Liver (tissue), 3 donors: Measurements from ENCODE around the gene KATNB1.

Experiments
- RAD21 ChIP-seq, 2 donors: IDR thresholded peaks; 2 replicates each; pipeline ENCODE4 v1.6.1; 2016; ENCODE audit warnings: antibody characterized with exemption in 2 of 2, mild to moderate bottlenecking in 2 of 2
- RXRA ChIP-seq, 2 donors: IDR thresholded peaks; 2 replicates each; pipeline ENCODE4 v1.6.1; 2017 to 2018; ENCODE audit warnings: antibody characterized with exemption in 2 of 2, mild to moderate bottlenecking in 1 of 2
- SP1 ChIP-seq: IDR thresholded peaks from 2 replicates; pipeline ENCODE4 v1.6.1; 2018; ENCODE audit warnings: antibody characterized with exemption, mild to moderate bottlenecking
- YY1 ChIP-seq: IDR thresholded peaks from 2 replicates; pipeline ENCODE4 v1.6.1; 2016; ENCODE audit warnings: antibody characterized with exemption, mild to moderate bottlenecking
- TF ChIP-seq, protein P1 (sequence below): fragments of 150-350 bp; IDR thresholded peaks from 2 replicates; pipeline ENCODE4 v1.5.1; 2017; ENCODE audit warnings: improper control_type of control experiment, low read depth, low read length; ENCODE audit not compliant: missing input control
- TF ChIP-seq, protein P2 (sequence below): IDR thresholded peaks from 2 replicates; pipeline ENCODE4 v1.6.1; 2016; ENCODE audit warnings: antibody characterized with exemption, mild to moderate bottlenecking
- TF ChIP-seq, protein P3 (sequence below): IDR thresholded peaks from 2 replicates; pipeline ENCODE4 v1.6.1; 2016; ENCODE audit warnings: antibody characterized with exemption
- donor health status: healthy.
- donor health status: healthy.

DNA sequence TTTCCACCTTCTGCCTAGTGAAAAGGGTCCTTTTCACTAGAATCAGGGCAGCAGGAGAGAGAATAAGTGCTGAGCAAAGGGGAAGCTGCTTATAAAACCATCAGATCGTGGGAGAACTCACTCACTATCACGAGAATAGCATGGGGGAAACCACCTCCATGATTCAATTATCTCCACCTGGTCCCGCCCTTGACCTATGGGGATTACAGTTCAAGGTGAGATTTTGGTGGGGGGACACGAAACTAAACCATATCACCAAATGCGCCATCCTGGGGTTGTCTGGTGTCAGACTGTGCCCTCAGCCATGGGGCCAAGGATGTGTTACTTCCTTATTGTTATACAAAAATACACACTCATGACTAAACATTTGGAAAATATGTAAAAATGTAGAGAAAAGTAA lies 10.4 kb upstream of the KATNB1 start:
- TF ChIP-seq, protein P1, sequence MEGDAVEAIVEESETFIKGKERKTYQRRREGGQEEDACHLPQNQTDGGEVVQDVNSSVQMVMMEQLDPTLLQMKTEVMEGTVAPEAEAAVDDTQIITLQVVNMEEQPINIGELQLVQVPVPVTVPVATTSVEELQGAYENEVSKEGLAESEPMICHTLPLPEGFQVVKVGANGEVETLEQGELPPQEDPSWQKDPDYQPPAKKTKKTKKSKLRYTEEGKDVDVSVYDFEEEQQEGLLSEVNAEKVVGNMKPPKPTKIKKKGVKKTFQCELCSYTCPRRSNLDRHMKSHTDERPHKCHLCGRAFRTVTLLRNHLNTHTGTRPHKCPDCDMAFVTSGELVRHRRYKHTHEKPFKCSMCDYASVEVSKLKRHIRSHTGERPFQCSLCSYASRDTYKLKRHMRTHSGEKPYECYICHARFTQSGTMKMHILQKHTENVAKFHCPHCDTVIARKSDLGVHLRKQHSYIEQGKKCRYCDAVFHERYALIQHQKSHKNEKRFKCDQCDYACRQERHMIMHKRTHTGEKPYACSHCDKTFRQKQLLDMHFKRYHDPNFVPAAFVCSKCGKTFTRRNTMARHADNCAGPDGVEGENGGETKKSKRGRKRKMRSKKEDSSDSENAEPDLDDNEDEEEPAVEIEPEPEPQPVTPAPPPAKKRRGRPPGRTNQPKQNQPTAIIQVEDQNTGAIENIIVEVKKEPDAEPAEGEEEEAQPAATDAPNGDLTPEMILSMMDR: no peak
- TF ChIP-seq RAD21 (IDR thresholded peaks at IDR 0.05) (no peak), RXRA (IDR thresholded peaks at IDR 0.05) (no peak), SP1 (no peak), YY1 (no peak)
- TF ChIP-seq, protein P2, sequence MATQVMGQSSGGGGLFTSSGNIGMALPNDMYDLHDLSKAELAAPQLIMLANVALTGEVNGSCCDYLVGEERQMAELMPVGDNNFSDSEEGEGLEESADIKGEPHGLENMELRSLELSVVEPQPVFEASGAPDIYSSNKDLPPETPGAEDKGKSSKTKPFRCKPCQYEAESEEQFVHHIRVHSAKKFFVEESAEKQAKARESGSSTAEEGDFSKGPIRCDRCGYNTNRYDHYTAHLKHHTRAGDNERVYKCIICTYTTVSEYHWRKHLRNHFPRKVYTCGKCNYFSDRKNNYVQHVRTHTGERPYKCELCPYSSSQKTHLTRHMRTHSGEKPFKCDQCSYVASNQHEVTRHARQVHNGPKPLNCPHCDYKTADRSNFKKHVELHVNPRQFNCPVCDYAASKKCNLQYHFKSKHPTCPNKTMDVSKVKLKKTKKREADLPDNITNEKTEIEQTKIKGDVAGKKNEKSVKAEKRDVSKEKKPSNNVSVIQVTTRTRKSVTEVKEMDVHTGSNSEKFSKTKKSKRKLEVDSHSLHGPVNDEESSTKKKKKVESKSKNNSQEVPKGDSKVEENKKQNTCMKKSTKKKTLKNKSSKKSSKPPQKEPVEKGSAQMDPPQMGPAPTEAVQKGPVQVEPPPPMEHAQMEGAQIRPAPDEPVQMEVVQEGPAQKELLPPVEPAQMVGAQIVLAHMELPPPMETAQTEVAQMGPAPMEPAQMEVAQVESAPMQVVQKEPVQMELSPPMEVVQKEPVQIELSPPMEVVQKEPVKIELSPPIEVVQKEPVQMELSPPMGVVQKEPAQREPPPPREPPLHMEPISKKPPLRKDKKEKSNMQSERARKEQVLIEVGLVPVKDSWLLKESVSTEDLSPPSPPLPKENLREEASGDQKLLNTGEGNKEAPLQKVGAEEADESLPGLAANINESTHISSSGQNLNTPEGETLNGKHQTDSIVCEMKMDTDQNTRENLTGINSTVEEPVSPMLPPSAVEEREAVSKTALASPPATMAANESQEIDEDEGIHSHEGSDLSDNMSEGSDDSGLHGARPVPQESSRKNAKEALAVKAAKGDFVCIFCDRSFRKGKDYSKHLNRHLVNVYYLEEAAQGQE: no peak
- TF ChIP-seq, protein P3, sequence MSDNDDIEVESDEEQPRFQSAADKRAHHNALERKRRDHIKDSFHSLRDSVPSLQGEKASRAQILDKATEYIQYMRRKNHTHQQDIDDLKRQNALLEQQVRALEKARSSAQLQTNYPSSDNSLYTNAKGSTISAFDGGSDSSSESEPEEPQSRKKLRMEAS: no peak
